ENCODE results near the gene CASK. TPM values are rescaled to one million over a fixed set of nuclear protein-coding genes. Genes with fewer than 3 reads are reported as not detected.

The CASK gene
- total RNA-seq, 1 experiment from 2014 or later, result 31.5 TPM

DNA sequence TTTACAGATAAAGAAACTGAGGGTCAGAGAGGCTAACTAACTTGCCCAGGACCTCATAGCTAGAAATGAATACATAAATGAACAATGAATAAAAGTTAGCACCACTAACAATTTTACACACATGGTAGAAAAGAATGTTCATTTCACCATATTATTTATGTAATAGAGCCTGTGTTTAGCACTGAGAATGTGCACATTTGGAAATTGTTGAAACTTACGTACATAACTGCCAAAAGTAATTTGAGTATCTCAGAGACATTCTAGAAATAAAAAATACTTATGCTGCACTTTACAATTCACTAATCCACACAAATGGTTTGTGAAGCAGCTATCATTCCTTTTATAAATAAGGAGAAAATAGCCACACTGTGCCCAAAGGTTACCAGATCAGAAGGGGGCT lies 9.9 kb downstream of the CASK start:
- no peak for DNase-seq (ENCODE audit: low read depth)

DNA sequence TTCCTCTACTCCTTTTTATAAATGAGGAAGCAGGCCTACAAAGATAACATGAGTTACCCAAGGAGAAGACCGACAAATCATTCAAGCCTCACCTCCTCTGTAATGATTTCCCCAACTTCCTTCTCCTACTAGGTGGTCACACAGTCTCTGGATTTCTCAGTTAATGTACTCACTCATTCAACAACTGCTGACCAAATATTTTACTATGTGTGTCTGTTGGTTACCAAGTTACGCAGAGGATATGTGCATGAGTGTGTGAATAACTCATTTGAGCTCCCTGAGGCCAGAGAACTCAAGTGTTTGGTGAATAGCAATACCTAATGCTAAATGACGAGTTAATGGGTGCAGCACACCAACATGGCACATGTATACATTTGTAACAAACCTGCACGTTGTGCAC lies 10.4 kb downstream of the CASK start:
- peak; percentile 30 for DNase-seq (ENCODE audit: low read depth)

DNA sequence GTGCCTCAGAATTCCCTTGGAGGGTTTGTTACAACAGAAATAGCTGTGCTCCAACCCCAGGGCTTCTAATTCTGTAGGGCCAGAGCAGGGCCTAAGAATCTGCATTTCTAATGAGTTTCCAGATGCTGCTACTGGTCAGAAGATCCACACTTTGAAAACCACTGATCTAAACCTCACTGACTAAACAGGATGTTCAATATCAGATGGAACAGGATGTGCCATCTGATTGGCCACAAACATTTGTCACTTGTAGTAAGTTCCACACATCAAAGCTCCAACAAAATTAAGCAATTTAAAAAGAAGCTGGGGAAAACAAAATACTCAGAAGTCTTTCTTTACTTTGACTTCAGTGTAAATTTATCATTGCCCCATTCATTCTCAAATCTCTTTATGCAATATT lies 14.3 kb downstream of the CASK start:
- DNase-seq (ENCODE audit: low read depth), result peak; percentile 13

DNA sequence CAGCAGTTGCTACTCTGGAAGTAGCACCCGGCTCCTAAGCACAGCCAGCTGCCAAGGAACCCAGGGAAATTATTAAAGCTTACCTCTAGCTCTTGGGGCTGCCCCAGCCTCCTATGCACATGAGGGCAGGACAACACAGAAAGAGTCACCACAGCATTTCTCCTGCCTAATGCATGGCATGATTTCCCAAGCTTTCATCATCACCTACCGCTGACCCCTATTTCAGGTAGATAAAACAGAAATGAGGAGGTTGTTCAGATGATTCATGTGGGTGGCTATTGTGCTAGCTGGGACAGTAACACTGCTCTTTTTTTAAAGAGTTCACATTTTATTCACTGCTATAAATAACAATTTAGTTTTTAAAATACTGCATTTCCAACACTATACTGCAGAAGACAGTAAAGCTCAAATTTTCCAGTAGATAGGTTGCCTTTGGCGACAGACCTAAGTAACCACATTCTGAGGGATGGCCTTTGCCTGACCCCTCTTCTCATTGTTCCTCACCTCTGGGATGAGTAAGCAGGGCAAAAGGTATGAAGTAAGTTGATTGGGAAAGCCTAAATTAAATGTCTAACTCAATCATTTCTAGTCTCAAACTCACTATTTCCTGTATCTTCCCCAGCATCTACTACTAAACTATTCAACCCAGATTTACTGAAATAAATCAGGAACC lies 16.7 kb downstream of the CASK start:
- peak; percentile 82 for DNase-seq (ENCODE audit: low read depth)

DNA sequence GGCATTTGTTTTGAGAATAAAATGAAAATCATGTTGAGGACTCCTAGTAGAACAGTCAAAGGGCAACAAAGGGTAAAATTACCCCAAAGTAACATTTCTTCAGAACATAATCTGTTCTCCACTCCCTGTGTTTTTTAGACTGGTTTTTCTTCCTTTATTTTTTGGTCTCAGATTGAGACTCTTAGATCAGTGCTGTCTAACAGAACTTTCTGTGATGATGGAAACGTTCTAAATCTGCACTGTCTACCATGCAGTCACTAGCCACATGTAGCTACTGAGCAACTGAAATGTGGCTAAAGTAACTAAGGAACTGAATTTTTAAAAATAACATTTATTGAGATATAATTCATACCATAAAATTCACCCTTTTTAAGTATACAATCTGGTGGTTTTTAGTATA lies 19.8 kb downstream of the CASK start:
- DNase-seq (ENCODE audit: low read depth), result no peak

DNA sequence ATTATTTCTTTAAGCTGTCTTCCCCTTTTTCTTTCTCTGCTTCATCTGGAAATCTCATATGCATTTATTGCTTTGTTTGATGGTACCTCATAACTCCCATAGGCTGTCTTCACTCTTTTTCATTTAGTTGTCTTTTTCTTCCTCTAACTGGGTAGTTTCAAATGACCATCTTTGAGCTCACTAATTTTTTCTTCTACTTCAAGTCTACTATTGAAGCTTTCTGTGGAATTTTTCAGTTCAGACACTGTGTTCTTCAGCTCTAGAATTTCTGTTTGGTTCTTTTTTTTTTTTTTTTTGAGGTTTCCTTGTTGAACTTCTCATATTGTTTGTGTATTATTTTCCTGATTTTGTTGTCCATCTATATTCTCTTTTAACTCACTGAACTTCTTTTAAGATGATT lies 23.0 kb downstream of the CASK start:
- DNase-seq (ENCODE audit: low read depth), result no peak

DNA sequence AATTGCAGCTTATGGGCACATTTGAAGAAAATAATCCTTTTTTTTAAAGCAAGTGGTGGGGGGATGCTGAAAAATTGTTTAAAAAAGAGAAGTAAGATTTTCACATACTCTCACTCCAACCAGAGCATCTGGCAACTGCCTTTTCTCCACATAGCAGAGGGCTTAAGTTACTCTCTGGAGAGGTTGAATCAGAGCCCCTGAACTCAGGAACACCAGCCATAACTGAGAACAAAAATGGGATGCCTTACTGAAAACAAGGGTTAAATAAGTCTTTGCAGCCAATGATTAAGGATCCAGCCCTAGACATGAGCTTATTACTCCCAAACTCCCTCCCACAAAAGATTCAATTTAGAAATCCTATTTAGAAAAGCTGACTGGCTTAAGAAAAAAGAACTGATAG lies 27.5 kb downstream of the CASK start:
- no peak for DNase-seq (ENCODE audit: low read depth)

DNA sequence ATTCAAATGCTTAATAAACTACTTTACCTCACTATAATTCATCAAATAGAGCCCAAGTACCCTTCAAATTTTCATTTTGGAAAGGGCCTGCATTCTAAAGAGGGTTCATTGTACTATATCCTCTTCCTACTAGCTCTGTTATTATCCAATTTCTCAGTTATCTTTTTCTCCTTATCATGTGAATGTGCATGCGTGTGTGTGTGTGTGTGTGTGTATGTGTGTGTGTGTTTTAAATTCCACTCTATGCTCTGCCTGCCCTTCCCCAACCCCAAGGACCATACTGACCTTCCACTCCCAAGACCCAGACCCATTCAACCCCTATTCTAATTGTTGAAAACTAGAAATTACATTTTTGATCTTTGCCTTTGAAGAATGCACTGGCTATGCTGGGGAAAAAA lies 33.3 kb downstream of the CASK start:
- no peak for DNase-seq (ENCODE audit: low read depth)

DNA sequence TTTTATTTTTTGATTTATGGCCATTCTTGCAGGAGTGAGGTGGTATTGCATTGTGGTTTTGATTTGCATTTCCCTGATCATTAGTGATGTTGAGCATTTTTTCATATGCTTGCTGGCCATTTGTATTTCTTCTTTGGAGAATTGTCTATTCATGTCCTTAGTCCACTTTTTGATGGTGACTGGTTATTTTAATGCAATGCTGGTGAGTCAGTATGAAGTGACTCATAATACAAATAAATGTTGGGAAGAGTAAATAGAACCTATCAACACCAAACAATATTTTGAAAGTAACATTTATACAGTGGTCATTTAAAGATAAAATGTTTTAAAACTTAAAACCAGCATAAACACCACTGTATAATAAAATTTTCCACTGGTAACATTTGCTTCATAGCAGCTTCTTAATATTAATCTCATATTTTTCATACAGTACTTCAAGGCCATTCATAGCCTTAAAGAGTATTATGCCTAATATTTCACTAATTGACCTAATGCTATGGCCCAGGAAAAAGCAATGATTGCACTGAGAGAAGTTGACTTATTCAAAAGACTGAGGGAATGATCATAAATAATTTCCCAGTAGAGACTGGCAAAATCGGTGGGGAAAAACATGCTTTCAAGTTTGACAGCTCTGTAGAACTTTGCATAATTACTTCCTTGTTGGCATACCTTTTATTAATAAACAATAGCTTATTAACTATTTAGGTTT lies 33.9 kb downstream of the CASK start:
- DNase-seq (ENCODE audit: low read depth), result peak; percentile 79

DNA sequence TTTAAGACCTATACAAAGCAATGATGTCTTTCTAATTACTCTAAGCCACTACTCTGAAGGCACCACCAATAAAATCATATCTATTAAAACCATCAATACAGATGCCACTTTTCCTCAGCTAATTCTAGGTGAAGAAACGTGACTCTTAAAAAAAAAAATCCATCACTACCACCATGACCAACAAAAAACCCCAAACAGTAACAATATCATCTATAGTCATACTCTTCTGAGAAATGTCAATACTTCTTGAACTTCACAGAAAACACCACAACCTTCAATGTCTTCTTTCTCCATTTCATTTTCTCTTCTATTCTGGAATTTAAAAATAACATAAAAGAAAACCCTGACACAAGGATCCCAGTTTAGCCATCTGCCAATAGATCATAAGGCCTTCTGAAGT lies 35.7 kb downstream of the CASK start:
- no peak for DNase-seq (ENCODE audit: low read depth)

DNA sequence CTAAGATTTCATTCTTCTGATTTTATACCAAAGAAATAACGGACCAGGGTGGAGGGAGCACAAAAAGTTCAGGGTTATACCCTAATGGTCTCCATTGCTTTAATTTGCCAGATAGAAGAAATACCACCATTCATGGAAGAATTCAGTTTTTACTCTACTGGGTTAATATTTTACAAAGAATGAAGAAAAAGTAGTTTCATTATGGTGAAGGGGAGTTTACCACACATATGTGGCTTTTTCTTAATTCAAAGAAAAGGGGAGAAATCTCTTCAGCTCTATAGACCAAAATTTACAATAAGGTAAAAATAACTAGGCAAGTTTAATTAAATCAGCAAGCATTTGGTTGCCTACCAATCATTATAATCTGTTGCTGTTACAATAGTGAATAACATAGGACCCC lies 37.6 kb downstream of the CASK start:
- DNase-seq (ENCODE audit: low read depth), result no peak

DNA sequence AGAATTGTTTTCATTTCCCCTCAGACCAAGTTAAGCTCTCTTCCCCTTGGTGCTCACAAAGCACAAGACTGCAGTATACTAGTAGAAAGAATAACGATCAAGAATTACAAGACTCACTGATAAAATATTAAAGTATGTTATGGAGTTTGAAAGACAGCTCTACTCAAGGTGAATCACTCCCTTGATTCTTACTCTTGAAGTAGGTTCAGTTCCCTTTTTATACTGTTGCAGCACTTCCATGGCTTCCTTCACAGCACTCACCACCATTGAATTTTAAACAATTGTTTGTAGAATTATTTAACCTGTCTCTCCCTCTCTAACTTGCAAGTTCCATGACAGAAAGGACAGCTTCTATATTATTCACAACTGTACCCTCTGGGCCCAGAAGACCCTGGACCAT lies 42.2 kb downstream of the CASK start:
- no peak for DNase-seq (ENCODE audit: low read depth)

DNA sequence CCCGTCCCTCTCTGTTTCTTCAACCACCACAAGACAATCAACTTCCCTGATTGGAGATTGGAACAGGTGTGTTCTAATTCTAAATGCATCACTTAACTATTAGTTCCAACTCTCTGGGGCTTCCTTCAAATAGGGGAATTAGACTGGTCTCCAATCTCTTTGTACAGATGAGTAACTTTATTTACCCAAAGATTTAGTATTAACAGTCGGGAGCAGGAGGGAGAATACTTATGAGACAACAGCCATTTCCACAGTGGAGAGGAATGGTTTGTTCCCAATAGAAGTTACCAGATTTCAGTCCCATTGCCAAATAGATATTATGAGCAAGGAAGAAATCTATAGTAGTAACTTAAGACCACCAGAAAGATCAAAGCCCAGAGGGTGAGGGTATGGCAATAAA lies 46.2 kb downstream of the CASK start:
- no peak for DNase-seq (ENCODE audit: low read depth)

DNA sequence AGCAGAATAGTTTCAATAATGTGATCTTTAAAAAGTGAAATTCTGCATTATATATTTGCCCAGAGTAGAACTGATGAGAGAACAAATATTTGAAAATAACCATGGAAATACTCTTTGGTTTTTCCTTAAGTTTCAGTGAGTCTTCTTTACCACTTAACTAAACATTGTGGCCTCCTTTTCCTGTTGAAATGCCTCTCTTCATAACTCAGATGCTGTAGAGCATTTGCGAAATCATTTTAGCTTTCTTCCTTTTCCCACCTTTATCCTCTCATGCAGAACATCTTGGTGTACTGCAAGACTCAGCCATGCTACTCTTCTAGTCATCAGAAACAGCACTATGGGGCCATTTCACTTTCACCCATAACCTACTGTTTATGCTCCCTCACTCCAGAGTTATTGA lies 48.2 kb downstream of the CASK start:
- peak; percentile 40 for DNase-seq (ENCODE audit: low read depth)

DNA sequence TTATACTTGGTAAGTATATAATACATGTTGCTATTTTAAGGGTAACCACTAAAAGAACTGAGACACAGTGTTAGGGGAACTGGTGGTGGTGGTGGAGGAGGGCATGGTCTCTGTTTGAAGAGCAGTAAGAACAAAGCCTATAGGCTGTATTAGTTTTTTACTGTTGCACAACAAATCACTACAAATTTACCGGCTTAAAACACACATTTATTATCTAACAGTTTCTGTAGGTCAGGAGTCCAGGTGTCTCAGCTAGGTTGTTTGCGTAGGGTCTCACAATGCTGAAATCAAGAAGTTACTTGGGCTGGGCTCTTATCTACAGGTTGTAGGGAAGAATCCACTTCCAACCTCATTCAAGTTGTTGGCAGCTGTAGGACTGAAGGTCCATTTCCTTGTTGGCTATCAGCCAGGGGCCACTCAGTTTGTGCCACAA lies 52.6 kb downstream of the CASK start:
- no peak for DNase-seq (ENCODE audit: low read depth)

DNA sequence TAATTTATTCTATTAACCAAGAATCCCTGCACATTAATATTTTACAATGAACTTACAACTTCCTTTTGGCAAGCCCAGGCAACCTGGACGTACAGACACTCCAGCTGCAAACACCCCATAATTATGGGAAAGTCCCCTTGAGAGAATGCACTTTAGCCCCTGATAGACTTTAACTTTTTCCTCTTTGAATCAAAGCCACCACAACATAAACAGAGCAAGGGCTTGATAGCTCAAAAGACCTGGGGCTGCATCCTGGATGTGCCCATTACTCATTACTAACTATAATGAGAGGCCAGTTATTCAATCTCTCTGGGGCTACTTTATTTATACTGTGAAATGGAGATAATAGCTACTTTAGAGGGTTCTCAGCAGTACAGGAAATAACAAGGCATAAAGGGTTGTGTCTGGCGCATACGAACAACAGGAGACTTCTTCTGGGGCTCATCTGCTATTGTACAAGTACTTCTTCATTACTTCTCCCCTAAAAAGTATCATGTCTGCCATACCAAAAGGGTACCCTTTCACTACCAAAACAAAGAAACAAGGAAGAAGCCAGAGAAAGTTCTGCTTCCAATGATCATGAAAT lies 54.9 kb downstream of the CASK start:
- DNase-seq (ENCODE audit: low read depth), result no peak

DNA sequence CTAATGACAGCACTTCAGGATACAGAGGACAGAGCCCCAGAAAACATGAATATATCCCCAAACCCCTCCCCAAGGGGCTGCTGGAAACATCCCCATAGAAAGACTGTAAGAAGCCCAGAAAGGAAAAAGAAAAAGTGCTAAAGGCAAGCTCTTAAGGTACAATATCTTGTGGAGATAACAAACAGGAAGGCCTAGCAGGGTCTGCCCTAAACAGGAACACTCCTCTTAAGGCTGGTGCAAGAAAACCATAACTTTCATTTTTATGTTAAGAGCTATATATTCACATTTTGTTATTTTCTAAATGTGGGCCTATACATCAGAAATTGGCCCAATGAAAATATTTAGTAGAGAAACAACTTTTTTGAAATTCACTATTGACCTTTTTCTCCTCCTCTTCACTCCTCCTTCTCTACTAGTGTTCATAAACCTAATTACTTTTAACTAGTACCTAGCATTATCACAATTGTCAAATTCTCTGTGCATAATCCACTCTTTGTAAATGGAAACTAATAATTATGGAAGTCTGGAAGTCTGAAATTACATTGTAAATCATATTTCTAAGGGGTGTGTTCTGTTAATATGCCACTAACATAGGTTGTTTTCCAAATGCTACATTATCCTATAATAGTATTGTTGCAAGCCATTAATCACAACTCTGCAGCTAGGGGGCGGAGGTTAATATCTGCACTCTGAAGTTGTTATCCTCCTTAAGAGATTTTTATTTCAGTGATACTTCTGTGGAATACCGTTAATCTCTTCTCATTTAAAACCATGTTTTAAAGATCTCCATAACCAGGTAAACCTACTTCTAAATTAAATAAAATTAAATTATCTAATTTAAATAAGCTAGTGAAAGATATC lies 59.8 kb downstream of the CASK start:
- DNase-seq (ENCODE audit: low read depth), result no peak

DNA sequence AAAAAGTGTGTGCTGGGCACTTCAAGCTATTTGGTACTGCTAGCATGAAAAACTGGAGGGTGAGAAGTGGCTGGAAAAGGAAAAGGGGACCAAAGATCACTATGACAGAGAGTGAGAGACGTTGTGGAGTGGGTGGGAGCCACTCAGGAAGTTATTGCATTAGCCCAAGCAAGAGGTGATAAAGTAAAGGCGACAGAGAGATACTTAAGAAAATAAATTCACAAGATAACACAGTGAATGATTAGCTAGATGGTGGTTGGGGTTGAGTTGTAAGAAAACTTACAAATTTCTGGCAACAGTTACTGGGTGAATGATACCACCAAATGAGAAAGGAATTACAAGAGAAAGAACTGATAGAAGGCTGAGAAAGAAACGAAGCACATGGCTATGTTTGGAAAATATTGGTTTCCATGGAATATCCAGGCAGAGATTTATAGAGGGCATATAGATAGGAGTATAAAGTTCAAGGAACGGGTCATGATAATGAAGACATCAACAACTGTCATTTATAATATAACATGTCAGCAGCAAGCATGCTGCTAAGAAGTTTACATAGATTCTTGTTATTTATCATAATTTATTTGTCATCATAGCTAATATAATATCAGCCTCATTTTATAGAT lies 60.7 kb downstream of the CASK start:
- no peak for DNase-seq (ENCODE audit: low read depth)

DNA sequence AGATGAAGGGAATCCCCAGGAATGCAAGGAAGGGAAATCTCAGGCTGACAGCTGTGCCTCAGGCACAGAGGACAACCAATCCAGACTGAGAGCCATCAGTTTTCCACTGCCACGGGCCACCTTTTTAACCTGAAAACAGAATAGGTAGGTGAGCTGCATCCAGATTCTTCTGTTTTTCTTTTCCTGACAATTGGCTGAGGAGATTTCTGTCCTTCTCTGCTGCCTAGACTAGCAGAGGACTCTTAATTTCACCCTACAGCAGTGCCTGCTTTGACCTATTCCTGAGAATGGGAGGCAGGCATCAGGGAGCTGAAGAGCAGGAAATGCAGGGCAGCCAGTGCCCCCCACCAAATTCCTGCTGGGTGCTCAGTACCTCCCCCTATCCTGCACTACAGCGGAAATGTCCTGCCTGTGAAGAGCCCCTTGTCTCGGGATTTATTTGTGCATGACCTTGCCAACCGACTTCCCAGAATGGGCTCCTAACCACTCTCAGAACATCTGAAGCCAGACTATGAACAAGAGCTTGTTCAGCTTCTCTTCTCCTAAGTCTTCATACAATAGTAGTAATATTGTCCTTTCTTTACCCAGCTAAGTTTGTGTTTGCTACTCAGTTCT lies 65.1 kb downstream of the CASK start:
- no peak for DNase-seq (ENCODE audit: low read depth)

DNA sequence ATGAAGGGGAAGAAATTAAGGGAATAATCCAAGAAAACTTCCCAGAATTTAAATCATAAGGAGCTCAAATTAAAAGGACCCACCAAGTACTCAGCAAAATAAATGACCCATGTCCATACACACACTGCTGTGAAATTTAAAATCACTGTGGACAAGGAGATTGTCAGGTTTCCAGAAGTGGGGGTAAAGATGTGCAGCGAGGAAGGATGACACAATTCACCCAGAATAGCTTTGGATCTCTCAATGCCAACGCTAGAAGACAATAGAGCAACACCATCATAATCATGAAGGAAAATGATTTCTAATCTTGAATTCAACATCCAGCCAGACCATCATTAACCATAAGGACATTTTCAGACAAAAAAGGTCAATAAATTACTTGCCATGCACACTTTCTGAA lies 65.7 kb downstream of the CASK start:
- no peak for DNase-seq (ENCODE audit: low read depth)

DNA sequence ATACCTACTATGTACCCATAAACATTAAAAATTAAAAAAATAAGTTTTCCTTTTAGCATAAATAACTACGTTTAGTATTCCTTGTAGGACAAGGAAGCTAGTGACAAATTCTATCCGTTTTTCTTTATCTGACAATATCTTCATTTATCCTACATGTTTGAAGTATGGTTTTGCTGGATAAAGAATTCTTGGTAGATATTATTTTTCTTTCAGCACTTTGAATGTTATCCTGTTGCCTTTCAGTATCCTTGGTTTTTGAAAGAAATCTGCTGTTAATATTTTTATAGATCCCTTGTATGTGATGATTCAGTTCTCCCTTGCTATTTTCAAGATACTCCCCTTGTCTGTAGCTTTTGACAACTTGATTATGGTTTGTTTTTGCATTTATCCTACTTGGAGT lies 76.6 kb downstream of the CASK start:
- DNase-seq (ENCODE audit: low read depth), result no peak

Data from M059J (cell line).